Measurements from ENCODE around the gene PPP1R3E.

GRCh38 chr14:23320584-23321571 is 18.2 kb upstream of the PPP1R3E start, which contains the start of gene PABPN1:
- TF ChIP-seq CTCF (IDR thresholded peaks at IDR 0.05) (no peak), POLR2A (IDR thresholded peaks at IDR 0.05) (peak in 1 of 2 donors; percentile 53)

Measured in heart left ventricle (tissue), 13 donors.